Glomerular endothelial cell (primary cell): ENCODE data around the gene GPR68. TPM values are rescaled to one million over a fixed set of nuclear protein-coding genes. Genes with fewer than 3 reads are reported as not detected.
"Not testable (repeated sequence)": the region's sequence is repeated elsewhere in the genome, so short reads cannot be mapped to it uniquely, and the experiment has no call there.

Experiments
- DNase-seq: peaks from one replicate; pipeline ENCODE4 v3.0.0-alpha.2; 2011; ENCODE audit warnings: low read depth, low spot score; ENCODE audit errors: extremely low read depth
- total RNA-seq: library from RNA; depleted of rRNA; stranded (reverse); fragments of >200 nt; gene quantifications from 2 replicates; pipeline ENCODE4 v1.2.3, GENCODE V29; 2015

The GPR68 gene
- total RNA-seq, 1 donor from 2014 or later: 3.7 TPM

DNA sequence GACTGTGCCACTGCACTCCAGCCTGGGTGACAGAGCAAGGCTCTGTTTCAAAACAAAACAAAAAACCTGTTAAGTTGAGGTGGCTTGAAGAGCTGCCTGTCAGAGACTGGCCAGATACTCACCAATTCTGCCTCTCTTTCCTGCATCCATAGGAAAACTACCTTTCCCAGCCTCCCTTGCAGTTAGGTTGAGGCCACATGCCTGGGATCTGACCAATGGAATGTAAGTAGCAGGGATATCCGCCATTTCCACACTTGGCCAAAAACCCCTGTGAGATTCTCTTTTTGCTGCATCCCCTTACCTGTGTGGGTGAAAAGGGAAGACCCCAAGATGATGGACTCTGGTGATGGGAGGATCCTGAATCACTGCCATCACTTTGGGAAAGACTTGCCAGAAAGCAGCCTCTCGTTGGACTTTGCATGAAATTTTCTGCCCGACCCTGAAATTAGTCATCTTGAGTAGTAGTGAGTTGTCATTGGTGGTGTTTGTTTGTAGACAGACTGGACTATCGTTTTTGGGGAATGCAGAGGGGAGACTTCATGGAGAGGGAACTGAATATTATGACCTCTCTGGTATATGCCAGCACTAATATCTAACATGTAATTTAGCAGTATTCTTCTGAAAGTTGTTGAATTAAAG is 14.0 kb downstream of the GPR68 start:
- no peak for DNase-seq

- no peak for DNase-seq
Observed at GRCh38 chr14:91229743-91230200, 14.7 kb downstream of the GPR68 start.

DNA sequence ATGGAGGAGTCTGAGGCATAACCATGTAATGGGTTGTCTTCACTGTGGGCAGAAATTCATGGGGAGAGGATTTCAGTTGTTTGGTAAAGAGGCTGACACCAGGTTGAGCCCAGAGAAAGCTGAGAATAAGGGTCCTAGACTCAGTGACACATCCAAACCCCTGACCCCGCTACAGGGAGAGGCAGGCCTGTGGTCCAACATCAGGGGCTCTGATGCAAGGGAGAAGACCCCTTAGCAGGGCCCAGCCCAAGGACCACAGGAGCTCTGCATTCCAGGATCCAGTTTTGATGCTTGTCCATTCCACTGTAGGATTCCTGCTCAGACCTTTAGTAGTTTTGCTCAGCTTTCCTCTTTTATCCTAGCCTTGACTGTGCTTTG is 15.5 kb downstream of the GPR68 start:
- no peak for DNase-seq

- DNase-seq: no peak
Observed at GRCh38 chr14:91228112-91229004, 16.1 kb downstream of the GPR68 start.

GRCh38 chr14:91227183-91227628 is 17.3 kb downstream of the GPR68 start:
- no peak for DNase-seq

GRCh38 chr14:91226360-91226759 is 18.1 kb downstream of the GPR68 start:
- not testable (repeated sequence) for DNase-seq

DNA sequence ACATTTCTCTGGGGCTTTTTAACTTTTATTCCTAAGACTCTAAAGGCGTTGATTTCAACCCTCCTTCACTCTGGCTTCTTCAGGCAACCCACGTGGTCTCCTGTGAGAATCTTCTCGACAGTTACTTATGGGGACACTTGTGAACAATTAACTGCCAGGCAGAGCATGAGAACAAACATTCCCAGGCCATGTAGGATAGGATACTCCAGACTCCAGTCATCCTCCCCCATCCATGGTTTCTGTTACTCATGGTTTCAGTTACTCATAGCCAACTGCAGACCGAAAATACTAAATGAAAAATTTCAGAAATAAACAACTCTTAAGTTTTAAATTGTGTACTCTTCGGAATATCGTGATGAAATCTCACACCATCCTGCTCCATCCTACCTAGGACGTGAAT is 19.5 kb downstream of the GPR68 start:
- DNase-seq: no peak

GRCh38 chr14:91223028-91223783 is 21.3 kb downstream of the GPR68 start:
- DNase-seq: no peak

DNA sequence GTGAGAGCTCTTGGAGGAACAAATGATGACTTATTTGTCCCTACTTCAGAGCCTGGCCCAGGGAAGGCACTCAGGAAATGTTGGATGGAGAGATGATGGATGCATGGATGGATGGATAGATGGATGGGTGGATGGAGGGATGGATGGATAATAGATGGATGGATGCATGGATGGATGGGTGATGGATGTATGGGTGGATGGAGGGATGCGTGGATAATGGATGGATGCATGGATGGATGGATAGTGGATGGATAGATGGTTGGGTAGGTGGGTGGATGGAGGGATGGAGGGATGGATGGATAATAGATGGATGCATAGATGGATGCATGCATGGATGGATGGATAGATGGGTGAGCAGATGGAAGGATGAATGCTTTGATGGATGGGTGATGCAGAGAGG is 23.2 kb downstream of the GPR68 start:
- DNase-seq: no peak

- DNase-seq: no peak
Observed at GRCh38 chr14:91220581-91221000, 23.9 kb downstream of the GPR68 start.

GRCh38 chr14:91219517-91220389 is 24.8 kb downstream of the GPR68 start:
- DNase-seq: no peak

DNA sequence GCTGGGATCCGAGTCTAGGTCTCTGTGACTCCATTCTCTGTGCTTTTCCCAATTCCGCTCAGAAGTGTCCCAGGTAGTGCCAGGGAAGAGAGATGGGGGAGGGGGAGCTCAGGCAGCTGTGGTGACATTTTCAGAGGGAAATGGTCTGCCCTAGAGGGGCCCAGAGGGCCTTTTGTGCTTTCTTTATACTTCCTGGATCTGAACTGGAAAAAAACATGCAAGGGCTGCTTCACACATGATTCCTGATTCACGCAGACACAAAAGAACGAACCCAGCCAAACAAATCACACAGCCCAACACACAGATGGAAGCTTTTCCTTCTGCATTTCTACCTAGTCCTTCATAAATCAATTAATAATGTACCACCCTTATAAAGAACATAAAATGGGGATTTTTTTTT is 26.5 kb downstream of the GPR68 start:
- DNase-seq: no peak

GRCh38 chr14:91216731-91217226 is 27.7 kb downstream of the GPR68 start:
- DNase-seq: no peak

- no peak for DNase-seq
Observed at GRCh38 chr14:91215381-91215780, 29.1 kb downstream of the GPR68 start.

GRCh38 chr14:91214306-91214705 is 30.2 kb downstream of the GPR68 start:
- no peak for DNase-seq

DNA sequence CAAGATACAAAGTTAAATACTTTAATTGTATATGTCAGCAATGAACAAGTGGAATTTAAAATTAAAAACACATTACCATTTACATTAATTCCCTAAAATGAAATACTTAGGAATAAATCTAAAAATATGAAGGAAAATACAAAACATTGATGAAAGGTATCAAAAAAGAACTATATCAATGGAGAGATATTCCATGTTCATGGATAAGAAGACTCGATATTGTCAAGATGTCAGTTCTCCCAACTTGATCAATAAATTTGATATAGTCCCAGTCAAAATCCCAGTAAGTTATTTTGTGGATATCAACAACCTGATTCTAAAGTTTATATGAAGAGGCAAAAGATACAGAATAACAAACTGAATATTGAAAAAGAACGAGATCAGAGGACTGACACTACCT is 33.5 kb downstream of the GPR68 start:
- no peak for DNase-seq

- no peak for DNase-seq
Observed at GRCh38 chr14:91207008-91207407, 37.5 kb downstream of the GPR68 start.

- DNase-seq: no peak
Observed at GRCh38 chr14:91205459-91205858, 39.0 kb downstream of the GPR68 start.

DNA sequence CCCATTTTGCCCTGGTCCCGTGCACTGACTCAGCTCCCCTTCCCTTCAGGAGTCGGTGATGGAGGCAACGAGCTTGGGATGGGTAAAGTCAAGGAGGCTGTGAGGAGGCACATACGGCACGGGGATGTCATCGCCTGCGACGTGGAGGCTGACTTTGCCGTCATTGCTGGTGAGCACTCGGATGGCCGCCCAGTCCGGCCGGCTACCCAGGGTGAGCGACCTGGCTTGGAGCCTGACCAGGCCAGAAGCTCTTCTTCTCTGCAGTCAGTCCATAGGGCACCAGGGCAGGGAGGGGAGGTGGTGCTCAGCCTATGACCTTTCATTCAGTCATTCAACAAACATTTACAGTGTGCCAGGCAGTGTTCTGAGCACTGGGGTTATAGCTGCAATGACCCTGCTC is 39.8 kb downstream of the GPR68 start:
- no peak for DNase-seq
